ENCODE measurements around the gene PANK1. TPM values are rescaled to one million over a fixed set of nuclear protein-coding genes. Genes with fewer than 3 reads are reported as not detected.
A peak's percentile ranks its signal among the peaks of the same experiment; 100 is the strongest.

The PANK1 gene
- total RNA-seq (ENCODE audit: low replicate concordance): 38.0 and 49.0 TPM in 2 replicates

- Histone ChIP-seq H3K4me1 (peaks cover 29% of the 10 kb centered on the region), H3F3A (ENCODE audit: low read depth) (peaks cover 15% of the 10 kb centered on the region), H3K79me2 (ENCODE audit: low read depth) (peaks cover 42% of the 10 kb centered on the region), H3K36me3 (no peaks in the 10 kb centered on the region), H2AFZ (replicated peaks) (peak within 1 kb of the TSS; percentile 56), H3K4me3 (peak within 1 kb of the TSS; percentile 71), H3K9me3 (ENCODE audit: low read depth) (no peaks in the 10 kb centered on the region), H3K9ac (peak within 1 kb of the TSS; percentile 80), H3K27me3 (no peaks in the 10 kb centered on the region), H3K4me2 (peak within 1 kb of the TSS; percentile 85), H3K27ac (peak within 1 kb of the TSS; percentile 92), H4K20me1 (ENCODE audit: low read depth) (peaks cover 8% of the 10 kb centered on the region)
- Mint-ChIP-seq H3K4me1 (peaks cover 39% of the 10 kb centered on the region), H3K9me3 (no peaks in the 10 kb centered on the region), H3K27ac (peak within 1 kb of the TSS; percentile 90), H3K36me3 (peaks cover 6% of the 10 kb centered on the region), H3K27me3 (ENCODE audit: insufficient read depth, low read depth) (peaks cover 2% of the 10 kb centered on the region), H3K4me3 (no peak within 1 kb of the TSS)
- TF ChIP-seq EZH2phosphoT487 (IDR thresholded peaks at IDR 0.05): no peak
- TF ChIP-seq EZH2 (IDR thresholded peaks at IDR 0.05): no peak
- TF ChIP-seq, protein P1, sequence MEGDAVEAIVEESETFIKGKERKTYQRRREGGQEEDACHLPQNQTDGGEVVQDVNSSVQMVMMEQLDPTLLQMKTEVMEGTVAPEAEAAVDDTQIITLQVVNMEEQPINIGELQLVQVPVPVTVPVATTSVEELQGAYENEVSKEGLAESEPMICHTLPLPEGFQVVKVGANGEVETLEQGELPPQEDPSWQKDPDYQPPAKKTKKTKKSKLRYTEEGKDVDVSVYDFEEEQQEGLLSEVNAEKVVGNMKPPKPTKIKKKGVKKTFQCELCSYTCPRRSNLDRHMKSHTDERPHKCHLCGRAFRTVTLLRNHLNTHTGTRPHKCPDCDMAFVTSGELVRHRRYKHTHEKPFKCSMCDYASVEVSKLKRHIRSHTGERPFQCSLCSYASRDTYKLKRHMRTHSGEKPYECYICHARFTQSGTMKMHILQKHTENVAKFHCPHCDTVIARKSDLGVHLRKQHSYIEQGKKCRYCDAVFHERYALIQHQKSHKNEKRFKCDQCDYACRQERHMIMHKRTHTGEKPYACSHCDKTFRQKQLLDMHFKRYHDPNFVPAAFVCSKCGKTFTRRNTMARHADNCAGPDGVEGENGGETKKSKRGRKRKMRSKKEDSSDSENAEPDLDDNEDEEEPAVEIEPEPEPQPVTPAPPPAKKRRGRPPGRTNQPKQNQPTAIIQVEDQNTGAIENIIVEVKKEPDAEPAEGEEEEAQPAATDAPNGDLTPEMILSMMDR (IDR thresholded peaks at IDR 0.05): no peak
- peak; percentile 89 for DNase-seq (ENCODE audit: low spot score)
These were observed at the start of gene PANK1 for GRCh38 chr10:89644967-89645741. Gene PANK1, minus strand, starts transcription at chr10:89645242. Its CDS starts 351 bp downstream, at chr10:89644891.

DNA sequence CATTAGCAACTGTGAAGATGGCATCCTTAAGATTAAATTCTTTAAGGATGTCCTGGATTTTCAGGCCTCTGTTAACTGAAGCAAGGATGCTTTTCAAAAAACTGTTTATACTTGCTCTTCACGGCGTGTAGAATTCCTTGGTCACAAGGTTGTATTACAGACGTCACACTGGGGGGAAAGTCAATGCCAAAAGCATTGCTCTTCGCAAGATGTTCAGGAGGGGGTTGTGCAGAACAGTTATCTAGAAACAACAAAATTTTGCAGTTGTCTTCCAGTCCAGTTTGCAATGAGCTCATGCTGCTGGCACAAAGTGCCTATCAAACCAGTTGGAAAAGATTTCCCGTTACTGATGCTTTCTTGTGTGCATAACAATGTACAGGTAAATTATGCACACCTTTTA, 48.1 kb upstream of the PANK1 start:
- H3K9me3 ChIP-seq (ENCODE audit: low read depth): no peaks in the 10 kb centered on the region
- H3K9ac ChIP-seq: no peak overlapping the region
- H3K4me1 Mint-ChIP-seq: no peaks in the 10 kb centered on the region
- H3K36me3 ChIP-seq: no peaks in the 10 kb centered on the region
- no peak overlapping the region for H3K27ac ChIP-seq
- H3K4me2 ChIP-seq: no peak overlapping the region
- TF ChIP-seq EZH2phosphoT487 (IDR thresholded peaks at IDR 0.05): no peak
- TF ChIP-seq, protein P1 (IDR thresholded peaks at IDR 0.05): no peak
- TF ChIP-seq EZH2 (IDR thresholded peaks at IDR 0.05): no peak
- H3K79me2 ChIP-seq (ENCODE audit: low read depth): no peaks in the 10 kb centered on the region
- no peaks in the 10 kb centered on the region for H3K27me3 Mint-ChIP-seq (ENCODE audit: insufficient read depth, low read depth)
- H3K4me3 ChIP-seq: no peak overlapping the region
- no peaks in the 10 kb centered on the region for H3K27me3 ChIP-seq
- H3K4me1 ChIP-seq: peaks cover 11% of the 10 kb centered on the region
- H4K20me1 ChIP-seq (ENCODE audit: low read depth): no peaks in the 10 kb centered on the region
- no peak overlapping the region for H3K4me3 Mint-ChIP-seq
- H3K27ac Mint-ChIP-seq: no peak overlapping the region
- no peak for DNase-seq (ENCODE audit: low spot score)
- H2AFZ ChIP-seq (replicated peaks): no peak overlapping the region
- H3K36me3 Mint-ChIP-seq: peaks cover 5% of the 10 kb centered on the region
- peaks cover 7% of the 10 kb centered on the region for H3F3A ChIP-seq (ENCODE audit: low read depth)
- H3K9me3 Mint-ChIP-seq: no peaks in the 10 kb centered on the region

- Mint-ChIP-seq H3K4me3 (no peak overlapping the region), H3K27ac (no peak overlapping the region), H3K27me3 (ENCODE audit: insufficient read depth, low read depth) (no peaks in the 10 kb centered on the region), H3K4me1 (no peaks in the 10 kb centered on the region), H3K36me3 (peaks cover 5% of the 10 kb centered on the region), H3K9me3 (no peaks in the 10 kb centered on the region)
- no peak for DNase-seq (ENCODE audit: low spot score)
- H3K9ac ChIP-seq: no peak overlapping the region
- H3K79me2 ChIP-seq (ENCODE audit: low read depth): no peaks in the 10 kb centered on the region
- no peaks in the 10 kb centered on the region for H4K20me1 ChIP-seq (ENCODE audit: low read depth)
- no peak overlapping the region for H3K4me2 ChIP-seq
- H3F3A ChIP-seq (ENCODE audit: low read depth): peaks cover 7% of the 10 kb centered on the region
- peaks cover 11% of the 10 kb centered on the region for H3K4me1 ChIP-seq
- no peaks in the 10 kb centered on the region for H3K36me3 ChIP-seq
- no peak overlapping the region for H3K27ac ChIP-seq
- TF ChIP-seq EZH2 (IDR thresholded peaks at IDR 0.05) (no peak), EZH2phosphoT487 (IDR thresholded peaks at IDR 0.05) (no peak)
- TF ChIP-seq, protein P1 (IDR thresholded peaks at IDR 0.05): no peak
- H3K27me3 ChIP-seq: no peaks in the 10 kb centered on the region
- no peaks in the 10 kb centered on the region for H3K9me3 ChIP-seq (ENCODE audit: low read depth)
- H2AFZ ChIP-seq (replicated peaks): no peak overlapping the region
- H3K4me3 ChIP-seq: no peak overlapping the region
These were observed 47.4 kb upstream of the PANK1 start for GRCh38 chr10:89692416-89692815.
